ENCODE data around the gene SIMC1.
"Not testable (repeated sequence)": the region's sequence is repeated elsewhere in the genome, so short reads cannot be mapped to it uniquely, and the experiment has no call there.

GRCh38 chr5:176244318-176244717, 6.1 kb downstream of the SIMC1 start:
- not testable (repeated sequence) for TF ChIP-seq CTCF, POLR2A (IDR thresholded peaks at IDR 0.05)

All from prostate gland (tissue), 2 donors.